ENCODE results near the gene FBN2. TPM values are rescaled to one million over a fixed set of nuclear protein-coding genes. Genes with fewer than 3 reads are reported as not detected.

FBN2 gene
- total and polyA plus RNA-seq, 12 donors: 2.9 to 28.9 (median 13.5) TPM

DNA sequence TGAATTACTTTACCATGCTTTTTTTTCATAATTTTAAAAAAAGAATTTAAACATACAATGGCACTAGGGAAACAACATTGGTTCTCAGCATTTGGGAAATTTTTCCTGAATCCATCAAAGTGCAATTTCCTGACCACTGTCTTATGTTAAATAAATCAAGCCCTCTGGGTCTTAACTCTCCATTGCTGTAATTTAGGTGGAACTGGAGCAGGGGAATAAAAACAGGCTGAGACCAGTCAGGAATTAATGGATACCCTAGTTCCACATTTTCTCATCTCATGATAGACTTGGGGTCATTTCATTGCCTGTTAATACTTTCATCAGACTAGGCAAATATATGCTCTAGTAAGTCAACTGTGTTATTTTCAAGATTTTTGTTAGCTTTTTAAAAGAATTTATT, 103.1 kb downstream of the FBN2 start:
- TF ChIP-seq, protein P1, sequence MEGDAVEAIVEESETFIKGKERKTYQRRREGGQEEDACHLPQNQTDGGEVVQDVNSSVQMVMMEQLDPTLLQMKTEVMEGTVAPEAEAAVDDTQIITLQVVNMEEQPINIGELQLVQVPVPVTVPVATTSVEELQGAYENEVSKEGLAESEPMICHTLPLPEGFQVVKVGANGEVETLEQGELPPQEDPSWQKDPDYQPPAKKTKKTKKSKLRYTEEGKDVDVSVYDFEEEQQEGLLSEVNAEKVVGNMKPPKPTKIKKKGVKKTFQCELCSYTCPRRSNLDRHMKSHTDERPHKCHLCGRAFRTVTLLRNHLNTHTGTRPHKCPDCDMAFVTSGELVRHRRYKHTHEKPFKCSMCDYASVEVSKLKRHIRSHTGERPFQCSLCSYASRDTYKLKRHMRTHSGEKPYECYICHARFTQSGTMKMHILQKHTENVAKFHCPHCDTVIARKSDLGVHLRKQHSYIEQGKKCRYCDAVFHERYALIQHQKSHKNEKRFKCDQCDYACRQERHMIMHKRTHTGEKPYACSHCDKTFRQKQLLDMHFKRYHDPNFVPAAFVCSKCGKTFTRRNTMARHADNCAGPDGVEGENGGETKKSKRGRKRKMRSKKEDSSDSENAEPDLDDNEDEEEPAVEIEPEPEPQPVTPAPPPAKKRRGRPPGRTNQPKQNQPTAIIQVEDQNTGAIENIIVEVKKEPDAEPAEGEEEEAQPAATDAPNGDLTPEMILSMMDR (IDR thresholded peaks at IDR 0.05): no peak
- H3K27me3 ChIP-seq: no peaks in the 10 kb centered on the region

DNA sequence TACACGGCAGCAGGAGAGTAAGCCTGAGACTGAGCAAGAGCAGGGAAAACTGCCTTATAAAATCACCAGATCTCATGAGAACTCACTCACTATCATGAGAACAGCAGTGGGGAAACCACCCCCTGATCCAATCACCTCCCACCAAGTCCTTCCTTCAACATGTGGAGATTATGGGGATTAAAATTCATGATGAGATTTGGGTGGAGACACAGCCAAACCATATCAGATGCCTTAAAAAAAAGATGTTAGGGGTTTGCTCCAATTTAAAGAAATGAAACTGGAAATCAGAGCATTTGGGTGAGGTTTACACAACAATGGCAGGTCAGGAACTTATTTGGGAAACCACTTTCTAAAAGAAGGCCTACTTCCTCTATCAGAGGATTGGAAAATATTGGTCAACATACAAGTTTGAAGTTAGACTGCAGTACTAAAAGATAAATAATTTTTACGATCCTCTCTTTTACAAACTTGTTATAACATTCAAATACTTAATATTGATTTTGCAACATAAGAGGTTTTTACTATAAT, 105.1 kb downstream of the FBN2 start:
- Histone ChIP-seq H3K27ac (no peak overlapping the region), H3K27me3 (no peaks in the 10 kb centered on the region), H3K4me3 (no peak overlapping the region), H3K36me3 (no peaks in the 10 kb centered on the region), H3K4me1 (peaks cover 0 to 8% (median 0%) of the 10 kb centered on the region in 9 donors), H3K9me3 (no peaks in the 10 kb centered on the region)
- DNase-seq: no peak
- WGBS, 2 donors: 91 to 95% methylated on average over 2 of the region's 2 CpGs
- ATAC-seq: no peak
- TF ChIP-seq, protein P1 (IDR thresholded peaks at IDR 0.05): no peak
- intact Hi-C loops (cut with DNase I): no loop called here

More for the DNA sequence above, 103.1 kb downstream of the FBN2 start:
- Histone ChIP-seq H3K4me3 (no peak overlapping the region), H3K36me3 (no peaks in the 10 kb centered on the region), H3K9me3 (no peaks in the 10 kb centered on the region), H3K4me1 (peaks cover 0 to 8% (median 0%) of the 10 kb centered on the region in 9 donors), H3K27ac (no peak overlapping the region)
- no peak for DNase-seq
- no peak for ATAC-seq
- intact Hi-C loops (cut with DNase I): no loop called here

DNA sequence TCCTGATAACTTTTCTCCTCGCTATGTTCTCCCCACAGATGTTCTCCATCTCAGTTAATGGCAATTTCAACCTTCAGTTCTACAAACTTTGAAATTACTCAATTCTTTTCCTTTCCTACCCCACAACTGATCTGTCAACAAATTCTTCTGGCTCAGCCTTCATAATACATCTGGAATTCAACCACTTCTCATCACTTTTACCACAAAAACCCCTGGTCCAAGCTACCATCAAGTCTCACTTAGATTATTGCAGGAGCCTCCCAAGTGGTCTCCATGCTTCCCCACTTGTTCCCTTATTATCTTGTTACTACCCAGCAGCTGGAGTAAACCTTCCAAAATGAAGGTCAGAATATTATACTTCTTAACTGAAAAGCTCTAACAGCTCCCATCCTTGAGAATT, 110.1 kb downstream of the FBN2 start:
- no peaks in the 10 kb centered on the region for H3K27me3 ChIP-seq
- no peaks in the 10 kb centered on the region for H3K36me3 ChIP-seq
- ATAC-seq (no peak), DNase-seq (no peak)
- H3K4me3 ChIP-seq: no peak overlapping the region
- H3K4me1 ChIP-seq: no peaks in the 10 kb centered on the region
- TF ChIP-seq, protein P1 (IDR thresholded peaks at IDR 0.05): no peak
- intact Hi-C loops (cut with DNase I): loop anchor here in 1 of 10 donors (1.0 kb wide), 1 partner anchor 26 kb away; no protein-coding TSS in a partner anchor
- H3K27ac ChIP-seq: no peak overlapping the region
- 78 to 83% methylated on average over 1 of the region's 1 CpG for WGBS, 2 donors
- H3K9me3 ChIP-seq: no peaks in the 10 kb centered on the region

DNA sequence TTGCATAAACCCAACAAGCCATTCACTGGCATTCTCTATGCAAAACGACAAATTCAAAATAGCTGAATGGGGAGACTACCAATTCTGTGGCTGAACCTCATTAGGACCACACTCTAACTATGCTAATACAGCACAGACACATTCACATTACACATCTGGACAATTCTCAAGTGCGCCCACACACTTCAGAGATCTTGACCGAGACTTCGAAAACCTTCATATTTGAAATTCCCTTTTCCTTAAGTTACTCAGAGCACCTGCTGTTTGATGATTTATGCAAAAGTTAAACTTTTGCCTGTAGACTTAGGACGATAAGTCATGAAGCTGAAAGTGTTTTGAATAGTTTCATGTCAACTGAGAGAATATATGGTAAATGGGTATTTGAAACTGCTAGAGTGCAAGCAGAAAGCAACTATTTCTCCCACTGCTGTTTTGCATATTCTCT, 111.9 kb downstream of the FBN2 start:
- 91 to 92% methylated on average over 5 of the region's 5 CpGs for WGBS, 2 donors
- peaks cover 0 to 10% (median 0%) of the 10 kb centered on the region in 11 donors for H3K9me3 ChIP-seq
- DNase-seq (no peak), ATAC-seq (no peak)
- H3K36me3 ChIP-seq: no peaks in the 10 kb centered on the region
- TF ChIP-seq, protein P1 (IDR thresholded peaks at IDR 0.05): no peak
- H3K27me3 ChIP-seq: no peaks in the 10 kb centered on the region
- no peak overlapping the region for H3K4me3 ChIP-seq
- intact Hi-C loops (cut with DNase I): no loop called here
- H3K4me1 ChIP-seq: no peaks in the 10 kb centered on the region
- no peak overlapping the region for H3K27ac ChIP-seq

Measured in heart right ventricle (tissue), 16 donors.